Endothelial cell of umbilical vein (primary cell): ENCODE data around the gene KYNU. TPM values are rescaled to one million over a fixed set of nuclear protein-coding genes. Genes with fewer than 3 reads are reported as not detected.

Experiments used
- BruUV-seq: library from RNA; stranded (reverse); fragments of 400-500 nt; replicated peaks from 2 replicates; lab custom pipeline; 2021; lab: Mats Ljungman, UMichigan
- CTCF ChIA-PET: fragments of 300-600, 350-600 bp; sonication (Branson Sonifier 250); formaldehyde crosslinking; loops from one replicate; lab custom pipeline; 2021; ENCODE audit warnings: antibody characterized with exemption, inconsistent platforms; lab: Charles Lee
- POLR2A ChIA-PET: fragments of 300-600, 350-600 bp; sonication (Branson Sonifier 250); formaldehyde crosslinking; loops from one replicate; lab custom pipeline; 2021; ENCODE audit warnings: antibody characterized with exemption, inconsistent platforms; lab: Charles Lee
- DNase-seq: peaks from one replicate; pipeline ENCODE4 v3.0.0-alpha.2; 2011; ENCODE audit warnings: low read depth, low spot score
- FAIRE-seq: peaks from 2 replicates; lab custom pipeline; 2011; peaks lifted over from hg19 to GRCh38; lab: Jason Lieb, UNC
- H2AFZ ChIP-seq: 2 replicates; pipeline ENCODE4 v1.6.0; 2012; ENCODE audit warnings: low read depth, low read length, control low read depth, inconsistent platforms
- H3K27ac ChIP-seq: 2 replicates; pipeline ENCODE4 v1.5.1; 2011; ENCODE audit warnings: low read depth, mild to moderate bottlenecking, control low read depth, low read length, moderate library complexity; ENCODE audit not compliant: insufficient read depth
- H3K27me3 ChIP-seq, 2 experiments: 2 replicates each; pipeline versions ENCODE4 v1.6.0 to v1.6.1; 2011; ENCODE audit warnings: low read length in 2 of 2, mixed read lengths in 1 of 2; ENCODE audit not compliant: control insufficient read depth in 2 of 2, insufficient read depth in 2 of 2
- H3K36me3 ChIP-seq, 2 experiments: 2 replicates in 1 of 2; 3 replicates in 1 of 2; pipeline ENCODE4 v1.5.1; 2011; ENCODE audit warnings: low read length in 2 of 2, mild to moderate bottlenecking in 1 of 2, moderate library complexity in 1 of 2; ENCODE audit not compliant: control insufficient read depth in 2 of 2, insufficient read depth in 2 of 2; ENCODE audit errors: extremely low read depth in 1 of 2
- H3K4me1 ChIP-seq: 3 replicates; pipeline ENCODE4 v1.5.1; 2011; ENCODE audit warnings: mild to moderate bottlenecking, low read length; ENCODE audit not compliant: control insufficient read depth, insufficient read depth; ENCODE audit errors: extremely low read depth
- H3K4me2 ChIP-seq: 2 replicates; pipeline ENCODE4 v1.6.1; 2011; ENCODE audit warnings: low read length, control low read depth, mixed read lengths; ENCODE audit not compliant: insufficient read depth
- H3K4me3 ChIP-seq, 3 experiments: fragments of 200-600 bp in 1 of 3; sonication (generic), shearing (Covaris generic) in 1 of 3; replicated peaks in 1 of 3; 2 replicates each; pipeline ENCODE4 v1.5.1; 2011 to 2016; ENCODE audit warnings: control low read depth in 3 of 3, low read length in 3 of 3, mild to moderate bottlenecking in 2 of 3, inconsistent platforms in 1 of 3, low read depth in 1 of 3, moderate library complexity in 1 of 3; ENCODE audit not compliant: insufficient read depth in 1 of 3
- H3K79me2 ChIP-seq: 2 replicates; pipeline ENCODE4 v1.6.0; 2012; ENCODE audit warnings: low read length, inconsistent platforms; ENCODE audit not compliant: control insufficient read depth, insufficient read depth
- H3K9ac ChIP-seq: replicated peaks from 2 replicates; pipeline ENCODE3; 2011; ENCODE audit warnings: low read length, control low read depth; ENCODE audit not compliant: insufficient read depth; ENCODE audit errors: extremely low read depth
- H3K9me1 ChIP-seq: replicated peaks from 3 replicates; pipeline ENCODE4 v1.6.0; 2011; ENCODE audit warnings: mild to moderate bottlenecking, low read length; ENCODE audit not compliant: control insufficient read depth, insufficient read depth; ENCODE audit errors: extremely low read depth
- H3K9me3 ChIP-seq: replicated peaks from 2 replicates; pipeline ENCODE4 v1.5.1; 2012; ENCODE audit warnings: low read length, inconsistent platforms; ENCODE audit not compliant: control insufficient read depth, insufficient read depth
- H4K20me1 ChIP-seq: replicated peaks from 2 replicates; pipeline ENCODE3; 2011; ENCODE audit warnings: mild to moderate bottlenecking, low read length; ENCODE audit not compliant: control insufficient read depth, insufficient read depth; ENCODE audit errors: extremely low read depth
- CTCF ChIP-seq, 2 donors: IDR thresholded peaks; 1 replicate in 1 of 2; 2 replicates in 1 of 2; pipeline ENCODE4 v1.5.1; 2011; ENCODE audit warnings: low read length in 2 of 2, mild to moderate bottlenecking in 2 of 2, moderate library complexity in 2 of 2, control low read depth in 1 of 2, inconsistent platforms in 1 of 2, low read depth in 1 of 2; ENCODE audit not compliant: insufficient read depth in 1 of 2; ENCODE audit errors: extremely low read depth in 1 of 2
- EZH2 ChIP-seq: IDR thresholded peaks from 2 replicates; pipeline ENCODE4 v1.6.1; 2012; ENCODE audit warnings: borderline replicate concordance, low read depth, mild to moderate bottlenecking, moderate library complexity, low read length, inconsistent platforms; ENCODE audit not compliant: severe bottlenecking
- GATA2 ChIP-seq: IDR thresholded peaks from 2 replicates; pipeline ENCODE4 v1.7.0; 2011; ENCODE audit warnings: low read depth, mild to moderate bottlenecking, moderate library complexity, mixed read lengths, low read length; ENCODE audit not compliant: insufficient read length, insufficient read depth
- JUN ChIP-seq: IDR thresholded peaks from 2 replicates; pipeline ENCODE4 v1.6.1; 2011; ENCODE audit warnings: borderline replicate concordance, low read depth; ENCODE audit not compliant: insufficient read length, insufficient read depth
- MYC ChIP-seq: IDR thresholded peaks from one replicate; pipeline ENCODE4 v1.6.1; 2011; ENCODE audit warnings: mild to moderate bottlenecking, low read depth, low read length
- POLR2AphosphoS5 ChIP-seq: IDR thresholded peaks from 2 replicates; pipeline ENCODE4 v1.6.1; 2012; ENCODE audit warnings: low read depth, mild to moderate bottlenecking, control low read depth, low read length, moderate library complexity; ENCODE audit not compliant: insufficient read depth
- dilution Hi-C: fragments of 300-500 bp; cut with MboI; formaldehyde crosslinking; loops from one replicate; pipeline ENCODE4 v1.15.0; 2019; ENCODE audit warnings: low sequenced_read_pairs; ENCODE audit not compliant: extremely low pct_ligation_motif_present
- intact Hi-C: fragments of 100-400 bp; cut with micrococcal nuclease; formaldehyde crosslinking; loops from one replicate; pipeline ENCODE4 v1.10.0; 2022
- polyA plus RNA-seq, 4 experiments: library from polyadenylated mRNA; depleted of rRNA in 3 of 4; stranded (reverse) in 3 of 4; unstranded in 1 of 4; fragments of >200 nt; gene quantifications; 2 replicates each; pipeline versions ENCODE4 v1.2.1 to v1.2.3, GENCODE V29; 2011 to 2012; ENCODE audit warnings: missing spikeins in 1 of 4
- total RNA-seq: library from RNA; stranded (reverse); gene quantifications from 2 replicates; pipeline ENCODE4 v1.2.3, GENCODE V29; 2021

Gene KYNU
- total and polyA plus RNA-seq, 2 donors (not counting 3 experiments of a cell fraction or from before 2014, with no cell fraction given), result 0.04 TPM; not detected in 1

- DNase-seq (peak; percentile 45), FAIRE-seq (peak; percentile 63)
- H3K27ac ChIP-seq, result no peak overlapping the region
- peak overlapping the region; percentile 71 for H2AFZ ChIP-seq
- H3K4me1 ChIP-seq, result peaks cover 7% of the 10 kb centered on the region
- CTCF ChIA-PET, result interaction anchor here (0.6 to 1.5 kb wide), 5 partner anchors 10 to 40 kb away, joined by 3 read pairs; no protein-coding TSS in a partner anchor
- no peaks in the 10 kb centered on the region for H3K9me3 ChIP-seq
- no peak for TF ChIP-seq CTCF (IDR thresholded peaks at IDR 0.05; ENCODE audit: extremely low read depth in 1 of 2, insufficient read depth in 1 of 2, low read depth in 1 of 2, low read length in 2 of 2)
- TF ChIP-seq MYC, result no peak
- no peak for TF ChIP-seq EZH2
- TF ChIP-seq JUN, result no peak
- TF ChIP-seq GATA2, result no peak
- TF ChIP-seq POLR2AphosphoS5, result no peak
- H3K4me3 ChIP-seq, result no peak overlapping the region
- H3K36me3 ChIP-seq, result no peaks in the 10 kb centered on the region
- no TSS peak for BruUV-seq
- dilution Hi-C loops, result no loop called here
- no peaks in the 10 kb centered on the region for H3K9me1 ChIP-seq
- H3K9ac ChIP-seq, result no peak overlapping the region
- H3K27me3 ChIP-seq, result no peaks in the 10 kb centered on the region
- H3K4me2 ChIP-seq, result peak overlapping the region; percentile 9
- no peaks in the 10 kb centered on the region for H4K20me1 ChIP-seq
- no peaks in the 10 kb centered on the region for H3K79me2 ChIP-seq
- POLR2A ChIA-PET, result no interaction called here
- intact Hi-C loops, result no loop called here
Observed at GRCh38 chr2:142865924-142866323, 11.5 kb upstream of the KYNU start.
